ENCODE measurements around the gene CDK16. TPM values are rescaled to one million over a fixed set of nuclear protein-coding genes. Genes with fewer than 3 reads are reported as not detected.

CDK16 gene
- total RNA-seq, 1 experiment from 2014 or later, result 134 TPM

DNA sequence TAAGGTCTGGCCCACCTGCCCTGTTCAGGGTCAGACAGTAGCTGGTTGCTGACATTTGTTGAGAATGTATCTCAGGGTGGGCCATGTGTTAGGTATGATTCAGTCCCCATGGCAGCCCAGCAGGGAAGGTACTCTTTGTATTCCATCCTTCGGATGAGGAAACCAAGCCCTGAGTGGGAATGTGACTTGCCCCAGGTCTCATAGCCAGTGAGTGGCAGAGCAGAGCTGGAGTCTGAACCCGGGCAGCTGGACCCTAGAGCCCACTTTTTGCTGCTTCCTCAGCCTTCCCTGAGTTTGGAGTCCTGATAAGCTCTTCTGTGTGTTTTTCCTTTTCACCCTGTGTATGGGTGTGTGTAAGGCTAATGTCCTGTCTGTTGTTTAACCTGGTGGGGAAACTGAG lies 46.5 kb upstream of the CDK16 start:
- Histone ChIP-seq H3K4me1 (ENCODE audit: control insufficient read depth, insufficient read depth, low read length) (no peaks in the 10 kb centered on the region), H3K36me3 (ENCODE audit: control insufficient read depth, insufficient read depth, low read length) (peaks cover 5% of the 10 kb centered on the region), H3K4me3 (ENCODE audit: low read depth in 2 of 2, low read length in 2 of 2) (no peak overlapping the region), H3K27ac (ENCODE audit: low read length) (no peak overlapping the region), H3K27me3 (ENCODE audit: control insufficient read depth, insufficient read depth, low read length) (no peaks in the 10 kb centered on the region), H3K9me3 (ENCODE audit: control insufficient read depth, insufficient read depth, low read depth, low read length) (no peaks in the 10 kb centered on the region)
- intact Hi-C loops (cut with micrococcal nuclease; ENCODE audit: unreplicated experiment), result no loop called here
- no TSS peak for BruUV-seq (replicated peaks)
- POLR2A ChIA-PET, result no interaction called here
- DNase-seq (ENCODE audit: low read depth, low spot score) (no peak), ATAC-seq (no peak)
- CTCF ChIA-PET, result no interaction called here
- in situ Hi-C loops (cut with HindIII; ENCODE audit: low pct_unique_long_range_greater_than_20kb, low sequenced_read_pairs), result no loop called here
- TF ChIP-seq, protein P1, sequence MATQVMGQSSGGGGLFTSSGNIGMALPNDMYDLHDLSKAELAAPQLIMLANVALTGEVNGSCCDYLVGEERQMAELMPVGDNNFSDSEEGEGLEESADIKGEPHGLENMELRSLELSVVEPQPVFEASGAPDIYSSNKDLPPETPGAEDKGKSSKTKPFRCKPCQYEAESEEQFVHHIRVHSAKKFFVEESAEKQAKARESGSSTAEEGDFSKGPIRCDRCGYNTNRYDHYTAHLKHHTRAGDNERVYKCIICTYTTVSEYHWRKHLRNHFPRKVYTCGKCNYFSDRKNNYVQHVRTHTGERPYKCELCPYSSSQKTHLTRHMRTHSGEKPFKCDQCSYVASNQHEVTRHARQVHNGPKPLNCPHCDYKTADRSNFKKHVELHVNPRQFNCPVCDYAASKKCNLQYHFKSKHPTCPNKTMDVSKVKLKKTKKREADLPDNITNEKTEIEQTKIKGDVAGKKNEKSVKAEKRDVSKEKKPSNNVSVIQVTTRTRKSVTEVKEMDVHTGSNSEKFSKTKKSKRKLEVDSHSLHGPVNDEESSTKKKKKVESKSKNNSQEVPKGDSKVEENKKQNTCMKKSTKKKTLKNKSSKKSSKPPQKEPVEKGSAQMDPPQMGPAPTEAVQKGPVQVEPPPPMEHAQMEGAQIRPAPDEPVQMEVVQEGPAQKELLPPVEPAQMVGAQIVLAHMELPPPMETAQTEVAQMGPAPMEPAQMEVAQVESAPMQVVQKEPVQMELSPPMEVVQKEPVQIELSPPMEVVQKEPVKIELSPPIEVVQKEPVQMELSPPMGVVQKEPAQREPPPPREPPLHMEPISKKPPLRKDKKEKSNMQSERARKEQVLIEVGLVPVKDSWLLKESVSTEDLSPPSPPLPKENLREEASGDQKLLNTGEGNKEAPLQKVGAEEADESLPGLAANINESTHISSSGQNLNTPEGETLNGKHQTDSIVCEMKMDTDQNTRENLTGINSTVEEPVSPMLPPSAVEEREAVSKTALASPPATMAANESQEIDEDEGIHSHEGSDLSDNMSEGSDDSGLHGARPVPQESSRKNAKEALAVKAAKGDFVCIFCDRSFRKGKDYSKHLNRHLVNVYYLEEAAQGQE (IDR thresholded peaks at IDR 0.05; ENCODE audit: insufficient read depth in 1 of 2, low read depth in 2 of 2, low read length in 1 of 2), result no peak
- TF ChIP-seq SIN3A (IDR thresholded peaks at IDR 0.05; ENCODE audit: borderline replicate concordance, insufficient read depth, low read depth, low read length) (no peak), TCF7L2 (IDR thresholded peaks at IDR 0.05; ENCODE audit: low read depth, low read length) (no peak), POLR2AphosphoS5 (IDR thresholded peaks at IDR 0.05; ENCODE audit: low read depth, low read length) (no peak)
- TF ChIP-seq, protein P2, sequence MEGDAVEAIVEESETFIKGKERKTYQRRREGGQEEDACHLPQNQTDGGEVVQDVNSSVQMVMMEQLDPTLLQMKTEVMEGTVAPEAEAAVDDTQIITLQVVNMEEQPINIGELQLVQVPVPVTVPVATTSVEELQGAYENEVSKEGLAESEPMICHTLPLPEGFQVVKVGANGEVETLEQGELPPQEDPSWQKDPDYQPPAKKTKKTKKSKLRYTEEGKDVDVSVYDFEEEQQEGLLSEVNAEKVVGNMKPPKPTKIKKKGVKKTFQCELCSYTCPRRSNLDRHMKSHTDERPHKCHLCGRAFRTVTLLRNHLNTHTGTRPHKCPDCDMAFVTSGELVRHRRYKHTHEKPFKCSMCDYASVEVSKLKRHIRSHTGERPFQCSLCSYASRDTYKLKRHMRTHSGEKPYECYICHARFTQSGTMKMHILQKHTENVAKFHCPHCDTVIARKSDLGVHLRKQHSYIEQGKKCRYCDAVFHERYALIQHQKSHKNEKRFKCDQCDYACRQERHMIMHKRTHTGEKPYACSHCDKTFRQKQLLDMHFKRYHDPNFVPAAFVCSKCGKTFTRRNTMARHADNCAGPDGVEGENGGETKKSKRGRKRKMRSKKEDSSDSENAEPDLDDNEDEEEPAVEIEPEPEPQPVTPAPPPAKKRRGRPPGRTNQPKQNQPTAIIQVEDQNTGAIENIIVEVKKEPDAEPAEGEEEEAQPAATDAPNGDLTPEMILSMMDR (IDR thresholded peaks at IDR 0.05), result no peak

DNA sequence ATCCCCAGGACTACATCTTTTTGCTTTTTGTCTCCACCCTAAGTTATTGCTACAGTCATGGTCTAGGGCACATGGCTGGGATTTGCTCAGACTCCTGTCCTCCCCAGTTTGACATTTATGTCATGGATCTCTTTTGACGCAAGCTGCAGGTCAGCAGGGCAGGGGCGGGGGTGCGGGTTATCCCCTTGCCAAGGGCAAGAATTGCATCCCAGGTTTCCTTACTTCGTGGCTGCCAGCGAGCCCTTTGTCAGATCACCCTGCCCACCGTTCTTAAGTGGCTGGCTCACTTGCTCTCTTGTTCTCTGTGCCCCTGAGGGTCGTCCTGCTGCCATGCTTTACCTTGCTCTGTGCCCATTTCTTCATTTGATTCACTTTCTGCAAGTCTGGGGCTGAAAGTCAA lies 45.9 kb upstream of the CDK16 start:
- Histone ChIP-seq H3K4me1 (ENCODE audit: control insufficient read depth, insufficient read depth, low read length) (no peaks in the 10 kb centered on the region), H3K27ac (ENCODE audit: low read length) (no peak overlapping the region), H3K27me3 (ENCODE audit: control insufficient read depth, insufficient read depth, low read length) (no peaks in the 10 kb centered on the region), H3K36me3 (ENCODE audit: control insufficient read depth, insufficient read depth, low read length) (peaks cover 5% of the 10 kb centered on the region), H3K4me3 (ENCODE audit: low read depth in 2 of 2, low read length in 2 of 2) (no peak overlapping the region), H3K9me3 (ENCODE audit: control insufficient read depth, insufficient read depth, low read depth, low read length) (no peaks in the 10 kb centered on the region)
- ChIA-PET POLR2A (no interaction called here), CTCF (no interaction called here)
- intact Hi-C loops (cut with micrococcal nuclease; ENCODE audit: unreplicated experiment), result no loop called here
- no TSS peak for BruUV-seq (replicated peaks)
- DNase-seq (ENCODE audit: low read depth, low spot score) (no peak), ATAC-seq (no peak)
- no peak for TF ChIP-seq TCF7L2 (IDR thresholded peaks at IDR 0.05; ENCODE audit: low read depth, low read length)
- in situ Hi-C loops (cut with HindIII; ENCODE audit: low pct_unique_long_range_greater_than_20kb, low sequenced_read_pairs), result no loop called here

DNA sequence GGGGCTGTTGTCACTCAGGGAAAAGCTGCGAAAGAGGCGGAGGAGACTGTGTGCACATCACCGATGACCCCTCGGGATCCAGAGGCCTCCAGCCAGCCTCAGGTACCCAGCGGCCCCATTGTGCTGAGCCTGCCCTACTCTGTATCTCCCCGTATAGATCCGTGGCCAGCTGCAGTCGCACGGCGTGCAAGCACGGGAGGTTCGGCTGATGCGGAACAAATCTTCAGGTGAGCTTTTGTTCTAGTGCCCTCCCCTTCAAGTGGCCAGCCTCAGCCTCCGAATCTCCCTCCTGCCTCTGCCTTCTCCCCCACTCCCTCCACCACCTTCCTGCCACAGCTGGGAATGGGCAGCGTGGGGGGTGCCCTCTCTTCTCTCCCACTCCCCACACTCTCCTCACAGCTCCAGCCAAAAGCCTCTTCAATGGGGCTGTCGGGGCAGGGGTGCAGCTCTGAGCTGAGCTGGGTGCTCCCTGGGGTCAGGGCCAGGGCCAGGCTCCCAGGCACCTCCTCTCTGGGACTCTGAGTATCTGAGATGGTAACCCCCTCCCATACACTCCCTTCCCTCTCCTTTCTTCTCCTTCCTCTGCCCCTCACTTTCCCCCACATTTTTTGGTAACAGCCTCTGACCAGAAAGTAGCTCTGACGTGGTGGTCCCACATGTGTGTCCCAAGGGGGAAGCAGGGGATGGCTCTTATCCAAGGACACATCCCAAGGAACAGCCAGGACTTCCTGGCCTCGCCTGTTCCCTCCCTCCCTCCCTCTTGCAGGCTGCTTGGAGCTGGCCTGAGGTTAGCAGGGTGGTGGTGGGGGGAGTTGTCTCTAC lies 45.3 kb upstream of the CDK16 start:
- POLR2A ChIA-PET, result no interaction called here
- no peak for TF ChIP-seq POLR2AphosphoS5 (IDR thresholded peaks at IDR 0.05; ENCODE audit: low read depth, low read length)
- no peak for TF ChIP-seq SIN3A (IDR thresholded peaks at IDR 0.05; ENCODE audit: borderline replicate concordance, insufficient read depth, low read depth, low read length)
- TF ChIP-seq, protein P1 (IDR thresholded peaks at IDR 0.05; ENCODE audit: insufficient read depth in 1 of 2, low read depth in 2 of 2, low read length in 1 of 2), result no peak
- TF ChIP-seq TCF7L2 (IDR thresholded peaks at IDR 0.05; ENCODE audit: low read depth, low read length), result no peak
- TF ChIP-seq, protein P2 (IDR thresholded peaks at IDR 0.05), result no peak
- intact Hi-C loops (cut with micrococcal nuclease; ENCODE audit: unreplicated experiment) (no loop called here), in situ Hi-C loops (cut with HindIII; ENCODE audit: low pct_unique_long_range_greater_than_20kb, low sequenced_read_pairs) (no loop called here)
- H3K4me1 ChIP-seq (ENCODE audit: control insufficient read depth, insufficient read depth, low read length), result no peaks in the 10 kb centered on the region
- H3K4me3 ChIP-seq (ENCODE audit: low read depth in 2 of 2, low read length in 2 of 2), result no peak overlapping the region
- H3K36me3 ChIP-seq (ENCODE audit: control insufficient read depth, insufficient read depth, low read length), result peaks cover 5% of the 10 kb centered on the region
- H3K9me3 ChIP-seq (ENCODE audit: control insufficient read depth, insufficient read depth, low read depth, low read length), result no peaks in the 10 kb centered on the region
- no TSS peak for BruUV-seq (replicated peaks)
- DNase-seq (ENCODE audit: low read depth, low spot score) (no peak), ATAC-seq (no peak)
- H3K27ac ChIP-seq (ENCODE audit: low read length), result no peak overlapping the region
- no peaks in the 10 kb centered on the region for H3K27me3 ChIP-seq (ENCODE audit: control insufficient read depth, insufficient read depth, low read length)
- CTCF ChIA-PET, result no interaction called here

Measured in Panc1 (cell line).